ENCODE results near the gene LSM12. TPM values are rescaled to one million over a fixed set of nuclear protein-coding genes. Genes with fewer than 3 reads are reported as not detected.

The LSM12 gene
- total and polyA plus RNA-seq, 4 donors: 22.2 to 48.0 (median 33.1) TPM

- DNase-seq (ENCODE audit: low read depth in 4 of 6, low spot score in 6 of 6): peak in 4 of 6 donors; percentile 57 to 94 (median 75)
- H3K4me3 ChIP-seq (ENCODE audit: low read depth, low read length): peak overlapping the region; percentile 29
- peaks cover 68% of the 10 kb centered on the region for H3K4me1 ChIP-seq (ENCODE audit: control insufficient read depth, insufficient read depth, low read length)
- H3K27ac ChIP-seq (ENCODE audit: low read depth, low read length): peak overlapping the region; percentile 89
- no peaks in the 10 kb centered on the region for H3K9me3 ChIP-seq (ENCODE audit: control insufficient read depth, insufficient read depth, low read length)
- no peaks in the 10 kb centered on the region for H3K27me3 ChIP-seq (ENCODE audit: control insufficient read depth, insufficient read depth, low read length)
- WGBS (ENCODE audit: insufficient coverage): 5% methylated on average over 6 of the region's 12 CpGs
- peaks cover 44% of the 10 kb centered on the region for H3K36me3 ChIP-seq (ENCODE audit: control insufficient read depth, insufficient read depth, low read length)
These were observed 29.4 kb upstream of the LSM12 start for GRCh38 chr17:44095647-44096496.

GRCh38 chr17:44095388-44095646, 28.8 kb upstream of the LSM12 start:
- peaks cover 49% of the 10 kb centered on the region for H3K36me3 ChIP-seq (ENCODE audit: control insufficient read depth, insufficient read depth, low read length)
- no peaks in the 10 kb centered on the region for H3K9me3 ChIP-seq (ENCODE audit: control insufficient read depth, insufficient read depth, low read length)
- H3K4me3 ChIP-seq (ENCODE audit: low read depth, low read length): peak overlapping the region; percentile 29
- no peaks in the 10 kb centered on the region for H3K27me3 ChIP-seq (ENCODE audit: control insufficient read depth, insufficient read depth, low read length)
- DNase-seq (ENCODE audit: low read depth in 4 of 6, low spot score in 6 of 6): no peak
- H3K27ac ChIP-seq (ENCODE audit: low read depth, low read length): peak overlapping the region; percentile 89
- H3K4me1 ChIP-seq (ENCODE audit: control insufficient read depth, insufficient read depth, low read length): peaks cover 67% of the 10 kb centered on the region
- WGBS (ENCODE audit: insufficient coverage): no CpG with 5 or more reads among the region's 2 CpGs

GRCh38 chr17:44094701-44095387, 28.4 kb upstream of the LSM12 start:
- no CpG with 5 or more reads among the region's 8 CpGs for WGBS (ENCODE audit: insufficient coverage)
- no peak overlapping the region for H3K4me3 ChIP-seq (ENCODE audit: low read depth, low read length)
- H3K36me3 ChIP-seq (ENCODE audit: control insufficient read depth, insufficient read depth, low read length): peaks cover 53% of the 10 kb centered on the region

GRCh38 chr17:44093231-44093900, 26.9 kb upstream of the LSM12 start:
- peaks cover 57% of the 10 kb centered on the region for H3K36me3 ChIP-seq (ENCODE audit: control insufficient read depth, insufficient read depth, low read length)
- DNase-seq (ENCODE audit: low read depth in 4 of 6, low spot score in 6 of 6): peak in 1 of 6 donors; percentile 29
- H3K27ac ChIP-seq (ENCODE audit: low read depth, low read length): no peak overlapping the region
- no peak overlapping the region for H3K4me3 ChIP-seq (ENCODE audit: low read depth, low read length)
- H3K4me1 ChIP-seq (ENCODE audit: control insufficient read depth, insufficient read depth, low read length): peaks cover 52% of the 10 kb centered on the region
- 71% methylated on average over 19 of the region's 21 CpGs for WGBS (ENCODE audit: insufficient coverage)
- no peaks in the 10 kb centered on the region for H3K27me3 ChIP-seq (ENCODE audit: control insufficient read depth, insufficient read depth, low read length)
- no peaks in the 10 kb centered on the region for H3K9me3 ChIP-seq (ENCODE audit: control insufficient read depth, insufficient read depth, low read length)

More at GRCh38 chr17:44094701-44095387, 28.4 kb upstream of the LSM12 start:
- H3K27me3 ChIP-seq (ENCODE audit: control insufficient read depth, insufficient read depth, low read length): no peaks in the 10 kb centered on the region
- peaks cover 62% of the 10 kb centered on the region for H3K4me1 ChIP-seq (ENCODE audit: control insufficient read depth, insufficient read depth, low read length)
- H3K27ac ChIP-seq (ENCODE audit: low read depth, low read length): peak overlapping the region; percentile 89
- no peak for DNase-seq (ENCODE audit: low read depth in 4 of 6, low spot score in 6 of 6)
- no peaks in the 10 kb centered on the region for H3K9me3 ChIP-seq (ENCODE audit: control insufficient read depth, insufficient read depth, low read length)

- Histone ChIP-seq H3K9me3 (ENCODE audit: control insufficient read depth, insufficient read depth, low read length) (no peaks in the 10 kb centered on the region), H3K27me3 (ENCODE audit: control insufficient read depth, insufficient read depth, low read length) (no peaks in the 10 kb centered on the region), H3K27ac (ENCODE audit: low read depth, low read length) (no peak overlapping the region), H3K4me3 (ENCODE audit: low read depth, low read length) (no peak overlapping the region), H3K36me3 (ENCODE audit: control insufficient read depth, insufficient read depth, low read length) (peaks cover 61% of the 10 kb centered on the region), H3K4me1 (ENCODE audit: control insufficient read depth, insufficient read depth, low read length) (peaks cover 44% of the 10 kb centered on the region)
- 93% methylated on average over 10 of the region's 11 CpGs for WGBS (ENCODE audit: insufficient coverage)
- DNase-seq (ENCODE audit: low read depth in 4 of 6, low spot score in 6 of 6): no peak
These were observed 25.6 kb upstream of the LSM12 start for GRCh38 chr17:44092051-44092450.

- DNase-seq (ENCODE audit: low read depth in 4 of 6, low spot score in 6 of 6): no peak
- peaks cover 42% of the 10 kb centered on the region for H3K4me1 ChIP-seq (ENCODE audit: control insufficient read depth, insufficient read depth, low read length)
- H3K9me3 ChIP-seq (ENCODE audit: control insufficient read depth, insufficient read depth, low read length): no peaks in the 10 kb centered on the region
- no peaks in the 10 kb centered on the region for H3K27me3 ChIP-seq (ENCODE audit: control insufficient read depth, insufficient read depth, low read length)
- WGBS (ENCODE audit: insufficient coverage): 88% methylated on average over 11 of the region's 14 CpGs
- peaks cover 65% of the 10 kb centered on the region for H3K36me3 ChIP-seq (ENCODE audit: control insufficient read depth, insufficient read depth, low read length)
- no peak overlapping the region for H3K4me3 ChIP-seq (ENCODE audit: low read depth, low read length)
- no peak overlapping the region for H3K27ac ChIP-seq (ENCODE audit: low read depth, low read length)
These were observed 24.9 kb upstream of the LSM12 start for GRCh38 chr17:44091200-44091997.

GRCh38 chr17:44088254-44088653, 21.8 kb upstream of the LSM12 start:
- Histone ChIP-seq H3K27me3 (ENCODE audit: control insufficient read depth, insufficient read depth, low read length) (no peaks in the 10 kb centered on the region), H3K27ac (ENCODE audit: low read depth, low read length) (no peak overlapping the region), H3K4me1 (ENCODE audit: control insufficient read depth, insufficient read depth, low read length) (peaks cover 17% of the 10 kb centered on the region), H3K9me3 (ENCODE audit: control insufficient read depth, insufficient read depth, low read length) (no peaks in the 10 kb centered on the region), H3K4me3 (ENCODE audit: low read depth, low read length) (no peak overlapping the region), H3K36me3 (ENCODE audit: control insufficient read depth, insufficient read depth, low read length) (peaks cover 90% of the 10 kb centered on the region)
- 93% methylated on average over 14 of the region's 16 CpGs for WGBS (ENCODE audit: insufficient coverage)
- DNase-seq (ENCODE audit: low read depth in 4 of 6, low spot score in 6 of 6): no peak

- no peak overlapping the region for H3K4me3 ChIP-seq (ENCODE audit: low read depth, low read length)
- 37% methylated on average over 4 of the region's 8 CpGs for WGBS (ENCODE audit: insufficient coverage)
- no peak for DNase-seq (ENCODE audit: low read depth in 4 of 6, low spot score in 6 of 6)
- no peaks in the 10 kb centered on the region for H3K27me3 ChIP-seq (ENCODE audit: control insufficient read depth, insufficient read depth, low read length)
- H3K9me3 ChIP-seq (ENCODE audit: control insufficient read depth, insufficient read depth, low read length): no peaks in the 10 kb centered on the region
- H3K27ac ChIP-seq (ENCODE audit: low read depth, low read length): no peak overlapping the region
- peaks cover 12% of the 10 kb centered on the region for H3K4me1 ChIP-seq (ENCODE audit: control insufficient read depth, insufficient read depth, low read length)
- H3K36me3 ChIP-seq (ENCODE audit: control insufficient read depth, insufficient read depth, low read length): peaks cover 90% of the 10 kb centered on the region
These were observed 20.8 kb upstream of the LSM12 start for GRCh38 chr17:44087319-44087718.
